Left lobe of liver (tissue), 2 donors: ENCODE measurements around the gene CENPP. TPM values are rescaled to one million over a fixed set of nuclear protein-coding genes. Genes with fewer than 3 reads are reported as not detected.

Source experiments
- ATAC-seq: fragments of 200-7000 bp; cut with Tn5 transposase; one replicate; pipeline ENCODE4 v1.9.1; 2020; ENCODE audit warnings: mild to moderate bottlenecking, moderate library complexity
- DNase-seq: peaks from one replicate; pipeline ENCODE4 v3.0.0-alpha.2; 2020; ENCODE audit warnings: low spot score
- total RNA-seq: library from RNA; stranded (reverse); gene quantifications from one replicate; pipeline ENCODE4 v1.2.1, GENCODE V29; 2021
- donor health status: DM: no; HTN: no; CAD: no; lungs with moderate emphysema.
- donor health status: DM: no; HTN: yes; CAD: no.

Gene CENPP
- total RNA-seq, 1 donor from 2014 or later = 1.2 TPM

DNA sequence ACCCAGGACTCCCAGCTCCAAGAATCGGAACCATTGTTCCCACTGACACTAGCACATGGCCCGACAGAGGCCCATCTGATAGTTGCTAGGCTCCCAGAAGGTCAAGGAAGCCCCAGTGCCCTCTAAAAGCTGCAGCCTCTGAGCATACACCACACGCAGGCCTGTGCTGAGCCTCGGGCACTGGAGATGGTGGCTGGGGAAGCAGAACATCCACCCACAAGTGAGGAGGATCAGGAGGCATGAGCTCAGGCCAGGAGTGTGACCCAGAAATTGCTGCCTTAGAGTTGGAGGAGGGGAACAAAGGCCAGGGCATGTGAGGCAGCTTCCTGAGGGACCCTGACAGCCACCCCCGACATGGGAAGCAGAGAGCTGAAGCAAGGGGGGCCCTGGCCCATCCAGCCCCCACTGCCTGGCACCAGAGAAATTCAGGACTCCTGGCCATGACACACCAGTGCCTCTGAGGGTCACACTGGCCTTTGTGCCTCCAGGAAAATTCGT is 322.8 kb downstream of the CENPP start:
- ATAC-seq (no peak), DNase-seq (no peak)

DNA sequence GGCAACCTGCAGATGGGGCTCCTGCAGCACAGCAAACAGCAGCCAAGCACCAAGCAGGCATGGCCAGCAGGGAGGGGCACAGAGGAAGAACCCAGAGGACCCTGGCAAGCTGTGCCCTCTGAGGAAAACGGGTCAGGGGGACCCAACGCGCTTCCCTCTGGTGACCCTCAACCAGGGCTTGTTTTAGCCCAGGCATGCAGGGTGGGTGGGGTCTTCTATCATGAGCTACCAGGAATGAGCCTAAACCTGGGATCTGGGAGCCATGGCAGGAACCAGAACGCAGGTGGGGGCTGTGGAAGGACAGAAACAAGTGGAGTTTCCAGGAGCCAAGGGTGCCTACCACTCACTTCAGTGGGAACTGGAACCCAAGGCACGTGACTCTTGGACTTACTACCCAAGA is 323.3 kb downstream of the CENPP start:
- DNase-seq (peak; percentile 34), ATAC-seq (no peak)

DNA sequence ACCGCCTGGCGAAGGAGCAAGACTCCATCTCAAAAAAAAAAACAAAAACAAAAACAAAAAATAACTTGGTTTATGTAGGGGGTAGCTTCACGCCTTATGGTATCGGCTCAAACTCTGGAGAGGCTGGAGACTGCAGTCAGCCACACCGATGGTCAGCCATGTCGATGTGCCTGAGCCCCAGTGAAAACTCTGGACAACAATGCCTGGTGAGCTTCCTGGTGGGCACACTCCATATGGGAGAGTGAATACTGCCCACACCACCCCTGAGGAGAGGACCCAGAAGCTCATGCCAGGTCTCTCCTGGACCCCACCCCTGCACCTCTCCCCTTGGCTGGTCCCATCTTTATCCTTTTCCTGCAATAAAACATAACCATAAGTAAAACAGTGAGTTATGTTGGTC is 324.5 kb downstream of the CENPP start:
- DNase-seq = peak; percentile 24
- ATAC-seq = no peak

- DNase-seq (peak; percentile 40), ATAC-seq (peak; percentile 42)
Measured at GRCh38 chr9:92650839-92651621, 325.3 kb downstream of the CENPP start.

- ATAC-seq (no peak), DNase-seq (no peak)
Measured at GRCh38 chr9:92652461-92652860, 326.7 kb downstream of the CENPP start.

DNA sequence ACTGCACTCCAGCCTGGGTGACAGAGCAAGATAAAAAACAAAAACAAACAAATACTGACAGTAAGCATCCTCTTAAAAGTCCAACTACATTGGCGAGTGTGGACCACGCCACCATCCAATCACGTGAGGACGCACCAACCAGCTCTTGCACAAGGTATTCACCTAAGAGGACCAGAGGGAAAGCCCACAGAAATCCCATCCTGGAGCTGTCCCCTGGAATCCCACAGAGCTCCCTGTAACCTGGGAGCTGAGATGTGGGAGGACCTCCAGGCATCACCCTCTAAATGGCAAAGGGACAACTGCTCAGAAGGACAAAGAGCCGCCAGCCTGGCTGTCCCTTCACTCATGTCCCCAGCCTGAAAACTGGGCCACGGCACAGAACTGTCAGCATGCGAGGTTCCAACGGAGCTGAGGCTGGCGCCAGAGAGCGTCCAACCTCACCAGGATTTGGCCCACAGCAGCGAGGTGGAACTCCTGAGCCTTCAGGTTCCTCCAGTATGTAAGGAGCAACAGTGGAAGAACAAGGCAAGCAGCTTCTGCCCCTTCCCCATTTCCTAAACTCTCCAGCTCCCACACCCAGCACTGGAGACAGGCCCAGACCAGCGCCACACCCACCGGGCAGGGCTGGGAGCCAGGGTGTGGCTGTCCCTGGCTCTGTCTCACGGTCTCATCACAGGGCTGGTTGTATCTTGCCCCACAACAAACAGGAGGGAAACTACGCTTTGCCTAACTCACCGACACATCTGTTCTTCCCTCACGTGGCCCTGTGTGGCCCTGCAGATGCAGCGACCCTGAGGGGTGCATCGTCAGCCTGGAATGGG is 328.9 kb downstream of the CENPP start:
- ATAC-seq (peak; percentile 57), DNase-seq (no peak)

GRCh38 chr9:92655366-92655765 is 329.6 kb downstream of the CENPP start:
- DNase-seq = no peak
- ATAC-seq = no peak

GRCh38 chr9:92655896-92656536 is 330.3 kb downstream of the CENPP start:
- peak; percentile 88 for ATAC-seq

GRCh38 chr9:92656537-92656925 is 330.8 kb downstream of the CENPP start:
- DNase-seq = no peak

More at GRCh38 chr9:92655896-92656536, 330.3 kb downstream of the CENPP start:
- DNase-seq = peak; percentile 64

GRCh38 chr9:92657296-92658094 is 331.7 kb downstream of the CENPP start:
- no peak for DNase-seq
- no peak for ATAC-seq

More at GRCh38 chr9:92656537-92656925, 330.8 kb downstream of the CENPP start:
- ATAC-seq = peak; percentile 6

DNA sequence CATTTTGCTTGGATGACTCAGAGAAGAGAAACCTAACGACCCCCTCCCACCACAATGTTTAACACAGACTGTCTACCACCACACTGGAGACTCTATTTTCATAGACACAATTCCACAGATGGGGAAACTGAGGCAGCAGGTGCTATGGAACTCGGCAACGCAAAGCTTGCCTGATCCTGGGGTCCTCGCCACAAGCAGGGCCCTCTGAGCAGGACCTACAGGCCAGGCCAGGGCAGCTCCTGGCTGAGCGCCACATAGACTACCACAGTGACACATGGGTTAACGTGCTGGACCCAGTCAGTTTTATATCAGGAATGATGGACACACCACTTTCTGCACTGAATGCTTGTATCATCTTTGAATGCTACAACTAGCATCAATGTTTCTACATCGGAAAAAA is 332.4 kb downstream of the CENPP start:
- DNase-seq (no peak), ATAC-seq (no peak)

GRCh38 chr9:92658611-92659010 is 332.9 kb downstream of the CENPP start:
- DNase-seq (no peak), ATAC-seq (no peak)

DNA sequence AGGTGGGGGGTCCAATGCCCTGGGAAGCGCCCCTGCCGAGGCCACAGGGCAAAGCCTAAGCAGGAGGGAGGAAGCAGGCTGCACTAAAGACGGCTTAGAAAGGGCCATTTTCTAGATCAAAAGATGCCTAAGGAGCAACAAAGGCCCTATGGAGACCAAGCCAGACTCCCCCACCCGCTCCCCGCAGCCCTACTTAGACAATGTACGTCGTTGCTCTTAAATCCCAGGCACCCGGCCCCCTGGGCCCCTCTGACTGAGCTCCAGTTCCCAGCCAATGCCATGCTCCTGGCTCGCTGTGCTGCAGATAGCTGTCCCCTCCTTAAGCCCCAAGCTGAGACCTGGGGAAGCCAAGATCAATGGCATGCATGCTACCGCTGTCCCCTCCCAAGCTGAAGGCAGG is 333.8 kb downstream of the CENPP start:
- no peak for ATAC-seq
- no peak for DNase-seq

GRCh38 chr9:92660266-92660665 is 334.5 kb downstream of the CENPP start:
- ATAC-seq (no peak), DNase-seq (no peak)

DNA sequence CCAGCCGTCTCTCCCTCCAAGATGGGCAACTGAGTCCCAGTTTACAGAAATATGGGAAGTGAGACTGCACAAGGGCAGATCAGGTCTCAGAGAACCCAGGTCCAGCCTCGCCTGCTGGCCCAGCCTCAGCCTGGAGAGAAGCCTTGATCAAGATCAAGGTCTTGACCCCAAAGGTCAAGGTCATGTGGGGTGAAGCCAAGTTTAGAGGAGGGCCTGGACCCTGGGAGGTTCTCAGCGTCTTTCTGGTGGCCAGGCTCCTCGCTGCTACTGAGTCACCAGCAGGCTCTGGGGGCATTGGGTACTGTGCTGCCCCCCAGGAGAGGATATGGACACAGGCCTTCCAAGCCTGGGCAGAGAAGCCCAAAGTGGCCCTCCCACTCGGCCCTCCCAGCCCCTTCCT is 335.4 kb downstream of the CENPP start:
- DNase-seq = no peak

DNA sequence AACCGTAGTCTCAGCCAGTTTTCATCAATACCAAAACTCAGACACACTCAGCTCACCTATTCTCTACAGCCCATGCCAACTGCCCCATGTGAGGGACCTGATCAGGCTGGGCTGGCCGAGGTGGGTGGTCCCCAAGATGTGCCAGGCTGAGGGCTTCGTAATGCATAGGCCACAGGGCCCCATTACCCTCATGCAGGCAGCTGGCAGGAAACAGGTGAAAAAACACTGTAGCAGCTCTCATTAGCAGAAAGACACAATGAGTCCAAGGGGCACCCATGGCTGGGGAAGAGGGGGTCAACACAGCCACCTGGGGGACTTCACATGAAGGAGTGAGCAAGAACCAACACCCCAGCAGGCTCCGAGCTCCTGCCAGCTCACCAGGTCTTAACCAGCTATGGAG is 336.0 kb downstream of the CENPP start:
- DNase-seq (no peak), ATAC-seq (no peak)

More for the DNA sequence above, 335.4 kb downstream of the CENPP start:
- ATAC-seq = no peak

- ATAC-seq = no peak
- DNase-seq = no peak
Measured at GRCh38 chr9:92663126-92663525, 337.4 kb downstream of the CENPP start.

DNA sequence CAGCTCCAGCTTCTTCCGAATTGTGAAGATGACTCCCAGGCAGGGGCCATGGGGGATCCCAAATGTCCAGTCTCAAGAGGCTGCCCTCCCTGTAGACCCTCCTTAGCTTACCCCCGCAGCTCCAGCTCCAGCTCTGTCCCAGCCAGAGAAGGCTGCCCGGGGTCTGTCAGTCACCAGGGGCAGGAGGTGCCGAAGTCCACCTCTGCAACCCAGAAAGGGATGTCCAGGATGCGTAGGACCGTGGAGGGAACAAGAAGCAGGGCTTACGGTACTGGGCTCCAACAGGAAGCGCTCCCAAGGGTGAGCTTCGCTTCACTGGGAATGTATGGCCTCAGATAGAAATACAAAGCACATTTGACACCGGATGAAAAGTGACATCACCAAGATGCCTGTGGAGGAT is 338.2 kb downstream of the CENPP start:
- ATAC-seq (no peak), DNase-seq (no peak)

GRCh38 chr9:92664394-92665152 is 338.8 kb downstream of the CENPP start:
- DNase-seq = no peak
- no peak for ATAC-seq

- DNase-seq (no peak), ATAC-seq (no peak)
Measured at GRCh38 chr9:92665836-92666235, 340.1 kb downstream of the CENPP start.
